ENCODE data around the gene CCDC33.

DNA sequence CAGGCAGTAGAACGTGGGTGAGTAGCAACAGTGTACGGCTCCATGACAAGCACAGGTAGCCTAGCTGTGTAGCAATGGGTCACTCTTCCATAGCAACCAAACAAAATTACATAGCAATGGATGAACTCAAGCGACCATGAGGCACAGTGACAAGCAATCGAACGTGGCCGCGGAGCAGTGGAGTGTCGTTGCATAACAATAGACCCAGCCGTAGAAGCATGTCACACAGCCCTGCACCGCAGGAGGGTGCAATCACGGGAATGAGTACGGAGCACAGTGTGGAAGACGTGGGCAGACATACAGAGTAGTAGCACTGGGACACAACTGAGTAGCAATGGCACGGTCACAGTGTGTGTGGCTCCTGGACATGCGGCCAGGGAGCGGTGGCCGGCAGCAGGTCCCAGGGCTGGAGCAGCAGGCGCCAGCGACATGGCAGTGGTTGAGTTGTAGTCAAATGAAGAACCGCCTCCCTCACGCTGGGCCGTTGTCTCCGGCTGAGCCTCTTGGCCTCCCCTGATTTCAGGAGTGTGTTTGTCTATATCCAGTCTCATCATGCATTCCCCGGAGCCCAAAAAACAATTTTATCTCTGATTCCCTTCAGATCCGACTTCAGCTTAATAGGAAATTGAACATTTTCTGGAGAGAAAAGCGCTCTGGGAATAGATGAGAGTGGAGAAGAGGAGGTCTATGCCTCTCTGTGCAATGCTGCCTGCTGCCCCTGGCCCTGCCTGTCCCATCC is 64.1 kb downstream of the CCDC33 start:
- no peak for TF ChIP-seq EZH2phosphoT487 (IDR thresholded peaks at IDR 0.05; ENCODE audit: low read depth, severe bottlenecking, unreplicated experiment)
- TF ChIP-seq, protein P1, sequence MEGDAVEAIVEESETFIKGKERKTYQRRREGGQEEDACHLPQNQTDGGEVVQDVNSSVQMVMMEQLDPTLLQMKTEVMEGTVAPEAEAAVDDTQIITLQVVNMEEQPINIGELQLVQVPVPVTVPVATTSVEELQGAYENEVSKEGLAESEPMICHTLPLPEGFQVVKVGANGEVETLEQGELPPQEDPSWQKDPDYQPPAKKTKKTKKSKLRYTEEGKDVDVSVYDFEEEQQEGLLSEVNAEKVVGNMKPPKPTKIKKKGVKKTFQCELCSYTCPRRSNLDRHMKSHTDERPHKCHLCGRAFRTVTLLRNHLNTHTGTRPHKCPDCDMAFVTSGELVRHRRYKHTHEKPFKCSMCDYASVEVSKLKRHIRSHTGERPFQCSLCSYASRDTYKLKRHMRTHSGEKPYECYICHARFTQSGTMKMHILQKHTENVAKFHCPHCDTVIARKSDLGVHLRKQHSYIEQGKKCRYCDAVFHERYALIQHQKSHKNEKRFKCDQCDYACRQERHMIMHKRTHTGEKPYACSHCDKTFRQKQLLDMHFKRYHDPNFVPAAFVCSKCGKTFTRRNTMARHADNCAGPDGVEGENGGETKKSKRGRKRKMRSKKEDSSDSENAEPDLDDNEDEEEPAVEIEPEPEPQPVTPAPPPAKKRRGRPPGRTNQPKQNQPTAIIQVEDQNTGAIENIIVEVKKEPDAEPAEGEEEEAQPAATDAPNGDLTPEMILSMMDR (IDR thresholded peaks at IDR 0.05; ENCODE audit: poor library complexity), result no peak
